ENCODE results near the gene B3GNT7. TPM values are rescaled to one million over a fixed set of nuclear protein-coding genes. Genes with fewer than 3 reads are reported as not detected.
A peak's percentile ranks its signal among the peaks of the same experiment; 100 is the strongest.

Gene B3GNT7
- total and polyA plus RNA-seq, 2 of the 8 experiments (the other 6 are each of a cell fraction or from before 2014, with no cell fraction given) = 26.4 to 73.1 TPM

DNA sequence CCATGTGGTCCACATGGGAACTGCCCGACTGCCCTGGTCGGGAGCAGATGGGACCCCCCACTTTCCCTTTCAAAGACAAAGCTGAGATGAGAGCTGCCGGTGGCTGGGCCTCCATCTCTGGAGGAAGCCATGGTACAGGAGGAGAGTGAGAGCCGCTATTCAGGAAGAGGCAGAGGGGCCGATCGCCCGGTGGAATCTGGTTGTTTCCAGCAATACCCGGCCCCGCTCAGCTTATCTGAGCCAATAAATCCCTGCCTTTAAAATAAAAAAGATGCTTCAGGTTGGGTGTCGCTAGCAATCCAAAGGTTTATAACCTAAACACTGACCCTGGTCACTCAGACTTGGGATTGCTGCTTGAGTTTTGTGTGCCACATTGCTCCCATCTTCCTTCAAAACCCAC is 15.2 kb upstream of the B3GNT7 start:
- Histone ChIP-seq H4K91ac (replicated peaks; ENCODE audit: insufficient read length, low read length) (peak overlapping the region; percentile 75), H3K9me3 (ENCODE audit: insufficient read depth in 2 of 2, low read depth in 1 of 2, low read length in 1 of 2) (peaks cover 0 to 3% of the 10 kb centered on the region in 2 experiments; a peak in 1 of 4 replicates), H3K79me2 (ENCODE audit: control insufficient read depth in 1 of 2, insufficient read depth in 2 of 2, low read length in 2 of 2) (no peaks in the 10 kb centered on the region), H2BK15ac (ENCODE audit: low read length) (peak overlapping the region; percentile 48; the same call in 1 of the 2 replicates), H4K5ac (ENCODE audit: insufficient read length, low read depth, low read length) (no peak overlapping the region), H3K56ac (replicated peaks; ENCODE audit: insufficient read length, low read depth, low read length) (no peak overlapping the region), H3K23me2 (ENCODE audit: low read depth, low read length) (peaks cover 8% of the 10 kb centered on the region; the same call in 1 of the 2 replicates), H2BK20ac (ENCODE audit: low read length) (peak overlapping the region; percentile 98), H3K4me3 (ENCODE audit: extremely low read depth in 1 of 4, insufficient read depth in 2 of 4, low read depth in 3 of 4, low read length in 4 of 4) (no peak overlapping the region), H3K23ac (ENCODE audit: insufficient read length) (no peak overlapping the region), H2BK5ac (ENCODE audit: low read depth, low read length) (peak overlapping the region; percentile 48; the same call in 1 of the 2 replicates), H3K4ac (replicated peaks; ENCODE audit: insufficient read length, low read depth, low read length) (peak overlapping the region; percentile 55), H4K8ac (ENCODE audit: extremely low read depth, insufficient read depth, low read length) (no peak overlapping the region), H3K14ac (ENCODE audit: insufficient read length) (no peak overlapping the region), H4K20me1 (replicated peaks in 1 of 2; ENCODE audit: control insufficient read depth in 1 of 2, insufficient read depth in 2 of 2, low read length in 2 of 2) (no peaks in the 10 kb centered on the region), H3K4me2 (ENCODE audit: insufficient read depth in 1 of 2, low read depth in 2 of 2, low read length in 2 of 2) (no peak overlapping the region), H3K18ac (ENCODE audit: extremely low read depth, low read length) (peak overlapping the region; percentile 66; the same call in 1 of the 2 replicates), H3K27me3 (replicated peaks in 1 of 4; ENCODE audit: control insufficient read depth in 3 of 4, extremely low read depth in 1 of 4, insufficient read depth in 3 of 4, low read length in 3 of 4) (no peaks in the 10 kb centered on the region; a peak in 2 of 7 replicates), H2BK12ac (ENCODE audit: low read depth, low read length) (peak overlapping the region; percentile 98), H3K36me3 (ENCODE audit: control insufficient read depth in 2 of 4, insufficient read depth in 4 of 4, low read length in 3 of 4) (no peaks in the 10 kb centered on the region), H2AK5ac (ENCODE audit: low read depth, low read length) (peak overlapping the region; percentile 43; the same call in 1 of the 2 replicates), H3K79me1 (ENCODE audit: low read depth, low read length) (no peaks in the 10 kb centered on the region), H2BK120ac (replicated peaks; ENCODE audit: low read depth, low read length) (no peak overlapping the region), H3K4me1 (replicated peaks in 1 of 4; ENCODE audit: control insufficient read depth in 3 of 4, insufficient read depth in 4 of 4, low read length in 3 of 4) (peaks cover 4 to 15% (median 8%) of the 10 kb centered on the region in 4 experiments), H3K9ac (replicated peaks in 1 of 4; ENCODE audit: extremely low read depth in 1 of 4, low read depth in 3 of 4, low read length in 3 of 4) (no peak overlapping the region), H2AFZ (ENCODE audit: low read length) (no peak overlapping the region), H3K27ac (ENCODE audit: low read depth, low read length) (no peak overlapping the region)
- 96% methylated on average over 10 of the region's 10 CpGs; no CpG with 5 or more reads in 1 of the 2 experiments for WGBS, 2 experiments (ENCODE audit: extremely low coverage in 1 of 2, insufficient coverage in 1 of 2, insufficient read length in 1 of 2, insufficient replicate concordance in 2 of 2, low coverage in 1 of 2, low lambda C conversion rate in 2 of 2, missing lambda C conversion rate in 1 of 2)
- CTCF ChIA-PET (ENCODE audit: partially characterized antibody) = interaction anchor here (0.6 to 26.8 kb wide), 3 partner anchors 9 to 54 kb away, joined by 3 to 617 read pairs (median 4); partner anchors contain the start of gene B3GNT7
- FAIRE-seq (no peak), DNase-seq (ENCODE audit: low read depth in 1 of 2, low spot score in 2 of 2) (no peak)
- POLR2A ChIA-PET (ENCODE audit: partially characterized antibody) = interaction anchor here (1.2 kb wide), 1 partner anchor 73 kb away, joined by 5 read pairs; no protein-coding TSS in a partner anchor
- TF ChIP-seq GTF2F1 (IDR thresholded peaks at IDR 0.05; ENCODE audit: borderline replicate concordance, low read depth, low read length) = no peak
- TF ChIP-seq HDAC6 (IDR thresholded peaks at IDR 0.05; ENCODE audit: low read depth, low read length) = no peak
- no peak for TF ChIP-seq BACH1 (IDR thresholded peaks at IDR 0.05; ENCODE audit: low read length)
- no peak for TF ChIP-seq SRF (IDR thresholded peaks at IDR 0.05; ENCODE audit: low read depth, low read length)
- no peak for TF ChIP-seq CTBP2 (IDR thresholded peaks at IDR 0.05; ENCODE audit: borderline replicate concordance, insufficient read depth, insufficient read length, low read length)
- no peak for TF ChIP-seq POLR2AphosphoS5 (IDR thresholded peaks at IDR 0.05; ENCODE audit: low read depth, low read length)
- no peak for TF ChIP-seq SIRT6 (IDR thresholded peaks at IDR 0.05; ENCODE audit: low read length)
- no peak for TF ChIP-seq EZH2 (IDR thresholded peaks at IDR 0.05; ENCODE audit: low read depth, low read length, severe bottlenecking)
- no peak for TF ChIP-seq NRF1 (IDR thresholded peaks at IDR 0.05; ENCODE audit: low read depth, low read length)
- no peak for TF ChIP-seq SIN3A (conservative IDR thresholded peaks at IDR 0.05 in 1 of 2, IDR thresholded peaks at IDR 0.05 in 1 of 2; ENCODE audit: low read depth in 1 of 2, low read length in 2 of 2)
- no peak for TF ChIP-seq CTCF (IDR thresholded peaks at IDR 0.05; ENCODE audit: control extremely low read depth in 1 of 3, insufficient read depth in 1 of 3, low read depth in 1 of 3, low read length in 3 of 3)
